ENCODE data around the gene RGS6. TPM values are rescaled to one million over a fixed set of nuclear protein-coding genes. Genes with fewer than 3 reads are reported as not detected.

Gene RGS6
- total and polyA plus RNA-seq, 2 experiments from 2014 or later, result not detected

DNA sequence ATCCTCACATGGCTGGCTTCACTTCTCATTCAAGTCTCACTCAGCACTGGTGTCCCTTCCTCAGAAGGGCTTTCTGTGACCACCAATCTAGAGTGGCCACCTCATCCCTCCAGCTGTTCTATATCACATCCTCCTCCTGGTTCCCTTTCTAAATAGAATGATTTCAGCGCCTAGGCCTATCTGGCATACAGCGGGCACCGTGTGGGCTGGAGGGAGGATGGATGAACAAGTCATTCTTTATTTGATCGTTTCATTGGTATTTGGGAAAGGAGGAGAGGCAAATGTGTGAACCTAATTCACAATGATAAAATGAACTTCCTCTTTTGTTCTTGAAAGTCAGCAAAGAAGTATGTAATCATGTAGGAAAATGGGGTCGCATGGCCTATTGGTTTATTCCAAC is 567.5 kb downstream of the RGS6 start:
- H3F3A ChIP-seq (ENCODE audit: insufficient read depth), result no peaks in the 10 kb centered on the region
- no peaks in the 10 kb centered on the region for H3K4me1 ChIP-seq (ENCODE audit: insufficient read depth)
- H3K4me3 ChIP-seq, result no peak overlapping the region
- H3K36me3 ChIP-seq (ENCODE audit: low read depth), result no peaks in the 10 kb centered on the region
- H3K27me3 ChIP-seq (replicated peaks; ENCODE audit: insufficient read depth), result peaks cover 30% of the 10 kb centered on the region
- H3K9me2 ChIP-seq (ENCODE audit: insufficient read depth), result no peaks in the 10 kb centered on the region
- H4K20me1 ChIP-seq (ENCODE audit: insufficient read depth), result no peaks in the 10 kb centered on the region
- 72 to 74% methylated on average over 5 of the region's 5 CpGs for WGBS, 2 experiments (ENCODE audit: low coverage in 1 of 2, low lambda C conversion rate in 2 of 2, missing lambda C conversion rate in 2 of 2)
- DNase-seq, result no peak
- no peaks in the 10 kb centered on the region for H3K9me3 ChIP-seq (ENCODE audit: low read depth)
- in situ Hi-C loops (cut with MboI), result no loop called here
- TF ChIP-seq EZH2 (IDR thresholded peaks at IDR 0.05; ENCODE audit: insufficient read depth, poor library complexity, severe bottlenecking) (no peak), EZH2phosphoT487 (IDR thresholded peaks at IDR 0.05; ENCODE audit: insufficient read depth, low read depth) (no peak)
- no peak overlapping the region for H3K27ac ChIP-seq
- no peak overlapping the region for H2AFZ ChIP-seq
- H3K4me2 ChIP-seq (ENCODE audit: unreplicated experiment), result no peak overlapping the region
- no peak overlapping the region for H3K9ac ChIP-seq
- H3K79me2 ChIP-seq (ENCODE audit: insufficient read depth), result no peaks in the 10 kb centered on the region

DNA sequence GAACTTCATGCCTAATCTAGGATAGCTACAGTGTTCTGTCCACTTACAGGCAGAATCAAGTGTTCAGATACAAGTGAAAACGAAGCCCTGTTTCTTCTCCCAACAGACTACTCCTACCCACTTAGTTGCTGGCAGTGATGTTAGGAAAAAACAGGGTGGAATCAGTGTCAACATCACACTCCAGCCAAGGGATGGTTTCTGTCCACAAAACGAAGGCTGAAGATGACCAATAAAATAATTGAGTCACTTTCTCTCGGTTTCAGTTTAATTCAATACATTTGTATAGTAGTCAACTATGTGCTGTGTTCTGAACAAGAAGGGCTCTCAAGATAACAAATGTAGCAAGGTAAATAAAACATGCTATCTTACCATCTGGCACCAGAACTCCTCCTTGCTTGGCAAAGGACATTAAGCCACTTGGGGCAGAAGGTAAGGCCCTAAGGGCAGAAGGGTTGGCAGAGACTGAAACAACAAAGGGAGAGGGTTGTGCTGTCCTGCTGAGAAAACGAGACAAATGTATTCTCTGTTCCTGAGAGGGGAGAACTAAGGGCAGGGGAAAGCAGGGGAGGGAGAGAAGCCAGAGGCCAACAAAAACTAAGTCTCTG is 568.1 kb downstream of the RGS6 start:
- peaks cover 25% of the 10 kb centered on the region for H3K27me3 ChIP-seq (replicated peaks; ENCODE audit: insufficient read depth)
- in situ Hi-C loops (cut with MboI), result no loop called here
- no peak overlapping the region for H3K4me2 ChIP-seq (ENCODE audit: unreplicated experiment)
- no peaks in the 10 kb centered on the region for H3K4me1 ChIP-seq (ENCODE audit: insufficient read depth)
- H2AFZ ChIP-seq, result no peak overlapping the region
- DNase-seq, result peak; percentile 53
- no peaks in the 10 kb centered on the region for H3K9me3 ChIP-seq (ENCODE audit: low read depth)
- no peaks in the 10 kb centered on the region for H3F3A ChIP-seq (ENCODE audit: insufficient read depth)
- no peak for TF ChIP-seq EZH2 (IDR thresholded peaks at IDR 0.05; ENCODE audit: insufficient read depth, poor library complexity, severe bottlenecking)
- TF ChIP-seq EZH2phosphoT487 (IDR thresholded peaks at IDR 0.05; ENCODE audit: insufficient read depth, low read depth), result no peak
- no peak overlapping the region for H3K4me3 ChIP-seq
- no peaks in the 10 kb centered on the region for H3K36me3 ChIP-seq (ENCODE audit: low read depth)
- H3K27ac ChIP-seq, result no peak overlapping the region
- no peaks in the 10 kb centered on the region for H4K20me1 ChIP-seq (ENCODE audit: insufficient read depth)
- WGBS, 2 experiments (ENCODE audit: low coverage in 1 of 2, low lambda C conversion rate in 2 of 2, missing lambda C conversion rate in 2 of 2), result 3 to 5% methylated on average over 4 of the region's 4 CpGs
- H3K9me2 ChIP-seq (ENCODE audit: insufficient read depth), result no peaks in the 10 kb centered on the region
- no peaks in the 10 kb centered on the region for H3K79me2 ChIP-seq (ENCODE audit: insufficient read depth)
- H3K9ac ChIP-seq, result no peak overlapping the region

DNA sequence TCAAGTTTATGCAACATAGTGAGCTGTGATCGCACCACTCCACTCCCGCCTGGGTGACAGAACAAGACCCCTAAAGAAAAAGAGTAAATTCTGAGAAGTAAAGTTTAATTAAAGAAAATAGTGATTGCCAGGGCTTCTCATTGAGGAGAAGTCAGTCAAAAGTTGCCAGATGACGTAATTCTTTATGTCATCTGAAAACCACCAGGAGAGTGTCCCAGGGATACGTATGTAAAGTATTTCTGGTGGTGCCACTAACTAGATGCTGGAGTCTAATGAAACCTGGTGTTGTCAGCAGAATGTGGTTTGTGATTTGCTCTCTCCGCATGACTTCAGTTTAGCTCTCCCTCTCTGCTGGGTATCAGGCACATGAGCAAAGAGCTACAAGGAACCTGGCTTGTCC is 569.2 kb downstream of the RGS6 start:
- Histone ChIP-seq H4K20me1 (ENCODE audit: insufficient read depth) (no peaks in the 10 kb centered on the region), H3K4me2 (ENCODE audit: unreplicated experiment) (no peak overlapping the region), H3K9ac (no peak overlapping the region), H2AFZ (no peak overlapping the region), H3K27me3 (replicated peaks; ENCODE audit: insufficient read depth) (peaks cover 23% of the 10 kb centered on the region), H3K4me1 (ENCODE audit: insufficient read depth) (no peaks in the 10 kb centered on the region), H3K79me2 (ENCODE audit: insufficient read depth) (no peaks in the 10 kb centered on the region), H3K27ac (no peak overlapping the region), H3K36me3 (ENCODE audit: low read depth) (no peaks in the 10 kb centered on the region), H3K4me3 (no peak overlapping the region), H3F3A (ENCODE audit: insufficient read depth) (no peaks in the 10 kb centered on the region), H3K9me2 (ENCODE audit: insufficient read depth) (no peaks in the 10 kb centered on the region), H3K9me3 (ENCODE audit: low read depth) (no peaks in the 10 kb centered on the region)
- in situ Hi-C loops (cut with MboI), result no loop called here
- DNase-seq, result no peak
- TF ChIP-seq EZH2phosphoT487 (IDR thresholded peaks at IDR 0.05; ENCODE audit: insufficient read depth, low read depth), result no peak
- no peak for TF ChIP-seq EZH2 (IDR thresholded peaks at IDR 0.05; ENCODE audit: insufficient read depth, poor library complexity, severe bottlenecking)
- WGBS, 2 experiments (ENCODE audit: low coverage in 1 of 2, low lambda C conversion rate in 2 of 2, missing lambda C conversion rate in 2 of 2), result 74 to 80% methylated on average over 5 of the region's 5 CpGs

DNA sequence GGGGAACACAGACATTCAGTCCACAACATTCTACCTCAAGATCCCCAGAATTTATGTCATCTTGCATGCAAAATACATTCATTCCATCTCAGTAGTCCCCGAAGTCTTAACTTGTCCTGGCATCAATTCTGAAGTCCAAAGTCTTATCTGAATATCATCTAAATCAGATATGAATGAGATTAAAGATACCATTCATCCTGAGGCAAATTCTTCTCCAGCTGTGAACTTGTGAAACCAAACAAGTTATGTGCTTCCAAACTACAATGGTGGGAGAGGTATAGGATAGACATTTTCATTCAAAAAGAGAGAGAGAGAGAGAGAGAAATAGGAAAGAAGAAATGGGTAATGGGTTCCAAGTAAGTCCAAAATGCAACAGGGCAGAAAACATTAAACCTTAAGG is 571.0 kb downstream of the RGS6 start:
- Histone ChIP-seq H3K36me3 (ENCODE audit: low read depth) (no peaks in the 10 kb centered on the region), H3K9me2 (ENCODE audit: insufficient read depth) (no peaks in the 10 kb centered on the region), H3K9me3 (ENCODE audit: low read depth) (no peaks in the 10 kb centered on the region), H3K4me3 (no peak overlapping the region), H4K20me1 (ENCODE audit: insufficient read depth) (no peaks in the 10 kb centered on the region), H3K79me2 (ENCODE audit: insufficient read depth) (no peaks in the 10 kb centered on the region), H3K4me1 (ENCODE audit: insufficient read depth) (no peaks in the 10 kb centered on the region), H3F3A (ENCODE audit: insufficient read depth) (no peaks in the 10 kb centered on the region), H2AFZ (no peak overlapping the region), H3K4me2 (ENCODE audit: unreplicated experiment) (no peak overlapping the region), H3K27ac (no peak overlapping the region), H3K9ac (no peak overlapping the region), H3K27me3 (replicated peaks; ENCODE audit: insufficient read depth) (peaks cover 5% of the 10 kb centered on the region)
- no peak for DNase-seq
- WGBS, 2 experiments (ENCODE audit: low coverage in 1 of 2, low lambda C conversion rate in 2 of 2, missing lambda C conversion rate in 2 of 2), result 39 to 46% methylated on average over 1 of the region's 1 CpG
- TF ChIP-seq EZH2phosphoT487 (IDR thresholded peaks at IDR 0.05; ENCODE audit: insufficient read depth, low read depth), result no peak
- no peak for TF ChIP-seq EZH2 (IDR thresholded peaks at IDR 0.05; ENCODE audit: insufficient read depth, poor library complexity, severe bottlenecking)
- in situ Hi-C loops (cut with MboI), result no loop called here
